LNCAP (cell line): ENCODE results near the gene TPBGL.

Experiments used
- CTCF ChIP-seq: fragments of 450-650 bp; IDR thresholded peaks from 2 replicates; pipeline ENCODE4 v1.5.1; 2017; ENCODE audit warnings: mild to moderate bottlenecking

The TPBGL gene, protein sequence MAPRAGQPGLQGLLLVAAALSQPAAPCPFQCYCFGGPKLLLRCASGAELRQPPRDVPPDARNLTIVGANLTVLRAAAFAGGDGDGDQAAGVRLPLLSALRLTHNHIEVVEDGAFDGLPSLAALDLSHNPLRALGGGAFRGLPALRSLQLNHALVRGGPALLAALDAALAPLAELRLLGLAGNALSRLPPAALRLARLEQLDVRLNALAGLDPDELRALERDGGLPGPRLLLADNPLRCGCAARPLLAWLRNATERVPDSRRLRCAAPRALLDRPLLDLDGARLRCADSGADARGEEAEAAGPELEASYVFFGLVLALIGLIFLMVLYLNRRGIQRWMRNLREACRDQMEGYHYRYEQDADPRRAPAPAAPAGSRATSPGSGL

DNA sequence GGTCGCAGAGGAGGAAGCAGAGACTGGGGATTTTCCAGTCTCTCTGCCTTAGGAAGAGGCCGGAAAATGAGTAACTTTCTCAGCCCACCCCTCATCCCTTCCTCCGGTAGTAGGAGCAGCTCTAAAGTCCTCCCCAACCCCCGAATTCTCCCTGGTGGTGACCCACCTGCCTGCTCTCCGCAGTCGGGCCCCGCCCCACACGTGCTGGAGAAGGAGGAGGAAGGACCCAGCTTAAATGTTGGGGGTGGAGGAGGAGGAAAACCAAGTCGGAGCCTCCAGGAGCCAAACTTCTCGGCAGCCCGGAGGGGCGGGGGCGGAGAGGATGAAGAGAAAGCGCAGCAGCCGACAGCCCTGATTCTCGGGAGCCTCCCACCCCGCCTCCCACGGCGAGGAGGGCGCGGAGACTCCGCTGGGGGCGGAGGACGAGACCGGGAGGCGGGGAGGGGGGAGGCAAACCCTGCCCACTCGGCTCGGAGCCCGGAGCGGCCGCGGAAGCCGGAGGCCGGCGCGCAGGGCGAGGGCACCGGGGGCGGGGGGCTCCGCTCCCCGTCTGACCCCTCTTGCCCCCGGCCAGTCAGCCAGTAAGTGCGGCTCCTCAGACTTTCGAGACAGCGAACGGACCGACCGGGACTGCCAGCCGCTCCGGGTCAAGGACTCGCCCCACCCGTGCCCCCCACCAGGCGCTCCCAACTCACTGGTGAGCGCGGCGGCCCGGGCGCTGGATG is at the start of gene TPBGL:
TSS of gene TPBGL (plus strand) at position 464 of the 725 bp plus-strand sequence. CDS start 276 bp downstream, outside the sequence.
- no peak for TF ChIP-seq CTCF

GRCh38 chr11:75191330-75191717 is 49.2 kb upstream of the TPBGL start:
- no peak for TF ChIP-seq CTCF

- TF ChIP-seq CTCF: no peak
Measured at GRCh38 chr11:75193271-75193670, 47.3 kb upstream of the TPBGL start.

DNA sequence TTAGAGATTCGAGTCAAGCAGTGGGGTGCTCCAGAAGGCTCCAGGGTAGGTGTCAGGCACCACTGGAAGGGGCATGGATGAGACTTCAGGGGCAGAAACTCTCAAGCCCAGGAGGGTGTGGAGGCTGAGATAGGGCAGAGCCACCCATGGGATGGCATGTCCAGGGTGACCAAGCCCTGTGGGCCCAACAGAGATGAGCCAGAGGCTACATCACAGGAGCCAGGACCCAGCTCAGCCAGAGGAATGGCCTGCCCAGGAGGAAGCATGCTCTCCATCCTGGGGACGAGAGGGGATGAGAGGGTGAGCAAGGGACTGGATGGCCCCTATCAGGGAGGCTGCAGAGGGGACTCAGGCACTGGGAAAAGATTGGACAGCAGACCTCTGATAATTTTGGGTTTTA is 46.9 kb upstream of the TPBGL start:
- no peak for TF ChIP-seq CTCF

GRCh38 chr11:75194147-75194546 is 46.4 kb upstream of the TPBGL start:
- TF ChIP-seq CTCF: no peak

GRCh38 chr11:75195167-75195962 is 45.2 kb upstream of the TPBGL start:
- TF ChIP-seq CTCF: no peak

DNA sequence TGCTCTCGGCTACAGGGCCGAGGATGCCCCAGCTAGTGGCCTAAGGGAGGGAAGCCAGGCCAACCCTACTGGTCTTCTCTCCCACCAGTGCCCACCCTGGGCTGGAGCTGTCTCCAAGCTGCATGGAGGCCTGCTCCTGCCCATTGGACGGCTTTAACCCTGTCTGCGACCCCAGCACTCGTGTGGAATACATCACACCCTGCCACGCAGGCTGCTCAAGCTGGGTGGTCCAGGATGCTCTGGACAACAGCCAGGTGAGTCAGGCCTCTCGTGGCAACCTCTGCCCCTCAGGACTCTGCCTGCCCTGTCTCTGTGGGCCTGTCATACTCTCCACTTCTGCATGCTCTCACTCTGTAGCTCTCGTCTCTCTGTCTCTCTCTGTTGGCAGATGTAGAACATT is 44.1 kb upstream of the TPBGL start:
- no peak for TF ChIP-seq CTCF
